Suprapubic skin (tissue), 4 donors: ENCODE results near the gene CACNA2D4. TPM values are rescaled to one million over a fixed set of nuclear protein-coding genes. Genes with fewer than 3 reads are reported as not detected.

Experiments
- DNase-seq, 2 donors: peaks; one replicate each; pipeline ENCODE4 v3.0.0-alpha.2; 2019; ENCODE audit warnings: low spot score in 2 of 2
- H3K27ac ChIP-seq: fragments of 200-600 bp; sonication (generic); one replicate; pipeline ENCODE4 v1.5.1; 2019
- H3K27me3 ChIP-seq: fragments of 200-600 bp; sonication (generic); one replicate; pipeline ENCODE4 v1.5.1; 2019
- H3K36me3 ChIP-seq: fragments of 200-600 bp; sonication (generic); one replicate; pipeline ENCODE4 v1.5.1; 2019
- H3K4me1 ChIP-seq: fragments of 200-600 bp; sonication (generic); one replicate; pipeline ENCODE4 v1.5.1; 2019
- H3K4me3 ChIP-seq: fragments of 200-600 bp; sonication (generic); one replicate; pipeline ENCODE4 v1.5.1; 2019; ENCODE audit warnings: mild to moderate bottlenecking
- H3K9me3 ChIP-seq: fragments of 200-600 bp; sonication (generic); one replicate; pipeline ENCODE4 v1.5.1; 2019
- EP300 ChIP-seq: sonication (generic); formaldehyde crosslinking; IDR thresholded peaks from one replicate; pipeline ENCODE4 v1.6.1; 2017; ENCODE audit warnings: antibody characterized with exemption
- POLR2A ChIP-seq, 2 donors: fragments of 450-650 bp; IDR thresholded peaks; one replicate each; pipeline ENCODE4 v1.6.1; 2017; ENCODE audit warnings: antibody characterized with exemption in 2 of 2, mild to moderate bottlenecking in 2 of 2, moderate library complexity in 2 of 2
- POLR2AphosphoS5 ChIP-seq, 3 donors: sonication (generic); formaldehyde crosslinking; IDR thresholded peaks; one replicate each; pipeline ENCODE4 v1.6.1; 2017; ENCODE audit warnings: antibody characterized with exemption in 3 of 3
- WGBS: methylation state at CpG from one replicate; pipeline ENCODE4 v1.1.5; 2018; 5-methylcytosine and 5-hydroxymethylcytosine counted together
- total RNA-seq, 4 donors: library from RNA; depleted of rRNA; stranded (reverse); fragments of >200 nt; gene quantifications; one replicate each; pipeline ENCODE4 v1.1.0, GENCODE V29; 2016
- TF ChIP-seq, protein P1 (sequence below), 2 donors: fragments of 200-600 bp in 1 of 2; fragments of 450-650 bp in 1 of 2; sonication (generic) in 1 of 2; IDR thresholded peaks; one replicate each; pipeline ENCODE4 v1.5.1; 2016 to 2019; ENCODE audit warnings: antibody characterized with exemption in 2 of 2, mild to moderate bottlenecking in 1 of 2, moderate library complexity in 1 of 2

Gene CACNA2D4
- total RNA-seq, 4 donors from 2014 or later: 0.56 to 1.5 (median 0.97) TPM

DNA sequence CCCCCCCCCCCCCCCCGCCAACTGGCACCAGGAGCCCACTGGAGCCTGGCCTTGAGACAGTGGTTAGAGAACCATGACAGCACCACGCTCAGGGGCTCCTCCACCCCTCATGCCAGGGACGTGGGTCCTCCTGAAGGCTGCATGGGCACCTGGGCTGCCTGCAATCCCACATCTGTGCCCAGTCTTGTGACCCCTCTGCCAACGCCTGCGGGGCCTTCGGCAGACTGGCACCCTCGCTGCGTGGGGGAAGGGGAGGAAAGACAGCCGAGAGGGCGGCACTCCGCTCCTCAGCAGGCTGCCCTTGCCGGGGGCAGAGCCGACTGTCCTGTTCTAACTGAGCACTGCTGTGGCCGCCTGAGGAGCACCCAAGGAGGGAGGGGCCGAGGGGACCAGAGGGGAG, 92.1 kb downstream of the CACNA2D4 start:
- Histone ChIP-seq H3K36me3 (no peaks in the 10 kb centered on the region), H3K9me3 (no peaks in the 10 kb centered on the region), H3K27me3 (peaks cover 96% of the 10 kb centered on the region), H3K4me1 (peaks cover 7% of the 10 kb centered on the region), H3K4me3 (no peak overlapping the region), H3K27ac (no peak overlapping the region)
- 61% methylated on average over 13 of the region's 15 CpGs for WGBS
- no peak for DNase-seq
- TF ChIP-seq POLR2AphosphoS5 (IDR thresholded peaks at IDR 0.05) (no peak), EP300 (no peak), POLR2A (IDR thresholded peaks at IDR 0.05) (no peak)
- TF ChIP-seq, protein P1, sequence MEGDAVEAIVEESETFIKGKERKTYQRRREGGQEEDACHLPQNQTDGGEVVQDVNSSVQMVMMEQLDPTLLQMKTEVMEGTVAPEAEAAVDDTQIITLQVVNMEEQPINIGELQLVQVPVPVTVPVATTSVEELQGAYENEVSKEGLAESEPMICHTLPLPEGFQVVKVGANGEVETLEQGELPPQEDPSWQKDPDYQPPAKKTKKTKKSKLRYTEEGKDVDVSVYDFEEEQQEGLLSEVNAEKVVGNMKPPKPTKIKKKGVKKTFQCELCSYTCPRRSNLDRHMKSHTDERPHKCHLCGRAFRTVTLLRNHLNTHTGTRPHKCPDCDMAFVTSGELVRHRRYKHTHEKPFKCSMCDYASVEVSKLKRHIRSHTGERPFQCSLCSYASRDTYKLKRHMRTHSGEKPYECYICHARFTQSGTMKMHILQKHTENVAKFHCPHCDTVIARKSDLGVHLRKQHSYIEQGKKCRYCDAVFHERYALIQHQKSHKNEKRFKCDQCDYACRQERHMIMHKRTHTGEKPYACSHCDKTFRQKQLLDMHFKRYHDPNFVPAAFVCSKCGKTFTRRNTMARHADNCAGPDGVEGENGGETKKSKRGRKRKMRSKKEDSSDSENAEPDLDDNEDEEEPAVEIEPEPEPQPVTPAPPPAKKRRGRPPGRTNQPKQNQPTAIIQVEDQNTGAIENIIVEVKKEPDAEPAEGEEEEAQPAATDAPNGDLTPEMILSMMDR (IDR thresholded peaks at IDR 0.05): no peak

DNA sequence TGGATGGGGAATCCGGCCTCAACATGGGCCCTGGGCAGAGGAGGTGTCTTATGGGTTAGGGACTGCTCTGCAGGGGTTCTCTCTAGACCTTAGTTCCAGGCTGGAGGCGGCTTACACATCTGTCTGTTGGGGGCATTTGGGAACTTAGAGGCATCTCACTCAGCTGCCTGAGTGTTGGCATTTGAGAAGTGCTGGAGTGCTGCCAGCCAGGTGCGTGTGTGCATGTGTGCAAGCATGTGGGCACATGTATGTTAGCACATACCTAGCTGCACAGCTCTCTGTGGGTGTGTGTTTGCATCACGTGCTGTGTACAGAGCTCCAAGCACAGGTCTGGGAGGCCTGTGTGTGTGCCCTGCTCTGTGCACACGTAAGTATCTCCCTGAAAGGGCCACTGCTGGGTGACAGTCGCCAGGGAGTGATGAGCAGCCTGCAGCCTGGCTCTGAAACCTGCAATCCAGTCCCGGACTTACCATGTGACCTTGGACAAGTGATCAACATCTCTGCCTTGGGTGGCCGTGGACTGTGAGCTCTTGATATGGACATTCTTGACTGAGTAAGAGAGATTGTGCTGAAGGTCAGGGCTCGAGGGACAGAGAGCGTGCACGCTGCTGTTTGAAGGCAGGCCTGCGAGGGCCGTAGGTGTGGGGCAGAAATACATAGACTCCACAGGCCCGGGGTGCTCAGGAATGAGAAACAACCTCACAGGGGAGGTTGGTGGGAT, 92.9 kb downstream of the CACNA2D4 start:
- peaks cover 96% of the 10 kb centered on the region for H3K27me3 ChIP-seq

DNA sequence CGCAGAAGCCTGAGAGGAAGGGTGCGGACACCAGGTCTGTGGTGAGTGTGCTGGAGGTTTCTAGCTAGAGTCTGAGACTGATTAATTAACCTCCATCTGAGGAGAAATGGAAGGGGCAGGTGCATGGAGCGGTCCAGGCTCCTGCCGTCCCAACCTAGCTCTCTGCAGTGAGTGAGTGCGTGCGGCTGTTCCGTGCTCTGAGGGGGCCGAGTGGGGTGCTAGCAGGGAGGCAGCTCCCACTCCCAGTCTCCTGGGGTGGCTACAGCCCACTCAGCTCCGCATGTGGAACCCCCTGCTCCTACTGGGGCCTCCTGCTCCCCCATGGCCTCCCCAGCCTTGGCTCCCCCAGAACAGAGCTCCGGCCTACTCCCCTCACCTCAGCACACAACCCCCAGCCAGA, 95.2 kb downstream of the CACNA2D4 start:
- no peak for DNase-seq
- Histone ChIP-seq H3K27ac (no peak overlapping the region), H3K9me3 (no peaks in the 10 kb centered on the region), H3K36me3 (no peaks in the 10 kb centered on the region), H3K4me1 (no peaks in the 10 kb centered on the region), H3K4me3 (no peak overlapping the region), H3K27me3 (peaks cover 90% of the 10 kb centered on the region)
- 93% methylated on average over 7 of the region's 10 CpGs for WGBS
- no peak for TF ChIP-seq POLR2A (IDR thresholded peaks at IDR 0.05)
- TF ChIP-seq POLR2AphosphoS5 (IDR thresholded peaks at IDR 0.05): no peak
- no peak for TF ChIP-seq EP300
- TF ChIP-seq, protein P1 (IDR thresholded peaks at IDR 0.05): no peak

More for the DNA sequence above, 92.9 kb downstream of the CACNA2D4 start:
- no peaks in the 10 kb centered on the region for H3K4me1 ChIP-seq
- DNase-seq: no peak
- no peak overlapping the region for H3K27ac ChIP-seq
- no peak overlapping the region for H3K4me3 ChIP-seq
- no peaks in the 10 kb centered on the region for H3K36me3 ChIP-seq
- no peaks in the 10 kb centered on the region for H3K9me3 ChIP-seq
- TF ChIP-seq EP300 (no peak), POLR2AphosphoS5 (IDR thresholded peaks at IDR 0.05) (no peak), POLR2A (IDR thresholded peaks at IDR 0.05) (no peak)
- 79% methylated on average over 7 of the region's 14 CpGs for whole genome bisulfite sequencing

DNA sequence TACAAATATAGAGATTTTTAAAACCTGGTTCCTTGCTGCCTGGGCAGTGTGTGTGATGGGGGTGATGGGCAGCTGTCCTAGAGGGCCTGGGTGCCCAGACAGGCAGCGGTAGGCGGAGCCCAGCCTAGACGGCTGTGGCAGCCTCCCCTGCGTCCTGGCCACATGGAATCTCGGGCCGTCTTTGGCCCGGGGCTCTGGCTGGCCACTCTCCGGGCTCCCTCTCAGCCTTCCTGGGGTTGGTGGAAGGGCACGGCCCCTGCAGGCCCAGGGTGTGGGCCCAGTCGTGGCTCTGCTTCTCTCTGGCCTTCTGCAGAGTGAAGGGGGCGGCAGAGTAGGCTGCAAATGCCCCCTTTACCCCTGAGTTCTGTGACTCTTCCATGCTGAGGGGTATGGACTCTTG, 95.8 kb downstream of the CACNA2D4 start:
- Histone ChIP-seq H3K4me1 (no peaks in the 10 kb centered on the region), H3K4me3 (no peak overlapping the region), H3K27me3 (peaks cover 85% of the 10 kb centered on the region), H3K36me3 (no peaks in the 10 kb centered on the region), H3K27ac (no peak overlapping the region), H3K9me3 (no peaks in the 10 kb centered on the region)
- 57% methylated on average over 10 of the region's 11 CpGs for WGBS
- DNase-seq: no peak
- no peak for TF ChIP-seq POLR2A (IDR thresholded peaks at IDR 0.05)
- TF ChIP-seq, protein P1 (IDR thresholded peaks at IDR 0.05): no peak
- TF ChIP-seq EP300: no peak
- TF ChIP-seq POLR2AphosphoS5 (IDR thresholded peaks at IDR 0.05): no peak

DNA sequence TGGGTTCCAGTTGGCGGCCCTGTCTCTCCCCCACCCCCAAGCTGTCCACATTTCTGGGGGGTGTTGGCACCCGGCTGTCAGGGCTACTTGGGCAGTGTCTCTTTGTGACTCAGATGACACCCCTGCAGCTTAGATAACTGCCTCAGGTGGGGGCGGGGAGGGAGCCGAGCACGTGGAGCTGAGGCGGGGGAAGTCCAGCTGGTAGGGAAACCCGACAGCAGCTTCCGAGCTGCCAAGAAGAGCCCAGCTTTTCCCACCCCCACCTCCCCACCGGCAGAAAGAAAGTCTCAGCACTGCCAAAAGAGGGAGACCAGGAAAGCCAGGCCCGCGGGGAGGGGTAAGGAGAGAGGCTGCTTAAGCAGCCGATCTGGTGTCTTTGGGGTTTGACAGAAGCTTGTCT, 96.6 kb downstream of the CACNA2D4 start:
- Histone ChIP-seq H3K9me3 (no peaks in the 10 kb centered on the region), H3K27ac (no peak overlapping the region), H3K36me3 (no peaks in the 10 kb centered on the region), H3K4me3 (no peak overlapping the region), H3K4me1 (no peaks in the 10 kb centered on the region), H3K27me3 (peaks cover 76% of the 10 kb centered on the region)
- WGBS: 16% methylated on average over 11 of the region's 12 CpGs
- TF ChIP-seq, protein P1 (IDR thresholded peaks at IDR 0.05): no peak
- TF ChIP-seq POLR2A (IDR thresholded peaks at IDR 0.05) (no peak), POLR2AphosphoS5 (IDR thresholded peaks at IDR 0.05) (no peak), EP300 (no peak)
- DNase-seq: no peak
